NCI-H446 (cell line): Measurements from ENCODE around the gene MAP3K4.

Experiments used
- DNase-seq, 2 experiments: peaks; one replicate each; lab custom pipeline; 2025; lab: John Stamatoyannopoulos, UW

MAP3K4 gene

DNA sequence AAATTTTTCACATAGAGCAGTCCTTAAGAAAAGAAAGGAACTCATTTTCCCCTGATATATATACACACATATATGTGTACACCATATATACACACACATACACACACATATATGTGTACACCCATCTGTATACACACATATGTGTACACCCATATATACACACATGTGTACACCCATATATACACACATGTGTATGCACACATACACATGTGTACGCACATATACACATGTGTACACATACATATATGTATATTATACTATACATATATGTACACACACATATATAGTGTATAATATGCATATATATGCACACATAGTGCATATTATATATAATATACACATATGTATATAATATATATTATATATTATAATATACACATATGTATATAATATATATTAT, 9.1 kb downstream of the MAP3K4 start:
- DNase-seq = no peak

DNA sequence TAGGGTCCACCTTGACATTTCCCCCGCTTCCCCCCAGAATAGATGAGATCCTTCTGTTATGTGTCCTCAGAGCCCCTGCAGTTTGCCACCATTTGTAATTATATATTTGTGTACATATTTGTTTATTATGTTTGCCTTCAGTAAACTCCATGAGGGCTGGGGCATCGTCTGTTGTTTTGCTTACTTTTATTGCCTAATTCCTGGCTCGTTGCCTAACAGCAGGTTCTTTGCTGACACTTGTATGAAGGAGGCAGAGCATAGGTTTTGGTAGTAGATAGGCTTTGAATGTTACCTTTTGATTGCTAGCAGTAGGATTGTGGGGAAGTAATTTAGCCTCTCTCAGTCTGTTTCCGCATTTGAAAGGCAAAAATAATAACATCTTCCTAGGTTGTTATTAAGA, 9.9 kb downstream of the MAP3K4 start:
- peak in 1 of 2 experiments; percentile 10 for DNase-seq

DNA sequence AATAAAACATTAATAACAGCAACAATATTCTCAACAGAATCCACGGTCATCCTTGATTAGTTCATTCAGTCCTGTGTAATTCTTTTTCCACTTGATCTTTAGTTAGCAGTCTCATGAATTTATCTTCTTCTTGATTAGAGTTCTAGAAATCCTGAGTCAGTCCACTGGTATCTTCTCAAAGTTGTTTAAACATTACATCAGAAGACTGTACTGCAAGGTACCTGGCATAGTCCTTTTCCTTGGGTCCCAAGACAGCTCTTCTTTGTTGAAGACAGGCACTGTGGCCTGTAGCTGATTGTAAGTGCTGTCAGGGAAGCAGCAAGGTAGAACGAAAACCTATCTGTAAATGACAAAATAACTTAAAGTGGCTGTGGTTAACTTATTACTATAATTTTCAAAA, 11.8 kb downstream of the MAP3K4 start:
- no peak for DNase-seq

DNA sequence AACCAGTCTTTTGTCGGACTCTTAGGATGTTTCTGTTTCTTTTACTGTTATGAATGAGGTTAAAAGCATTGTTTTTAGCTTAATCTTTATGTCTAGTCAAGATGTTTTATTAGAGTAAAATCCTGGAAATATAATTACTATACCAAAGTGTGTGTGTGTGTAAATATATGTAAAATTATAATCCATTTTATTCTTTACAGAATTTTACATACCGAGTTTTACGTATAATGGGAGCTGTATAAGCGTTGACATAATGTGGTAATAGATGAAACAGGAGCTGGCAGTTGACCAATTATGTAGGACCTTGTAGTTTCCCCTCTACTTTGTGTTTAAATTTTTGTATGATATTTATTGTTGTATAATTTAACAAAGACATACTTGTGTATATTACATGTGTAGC, 16.7 kb downstream of the MAP3K4 start:
- DNase-seq = no peak

DNA sequence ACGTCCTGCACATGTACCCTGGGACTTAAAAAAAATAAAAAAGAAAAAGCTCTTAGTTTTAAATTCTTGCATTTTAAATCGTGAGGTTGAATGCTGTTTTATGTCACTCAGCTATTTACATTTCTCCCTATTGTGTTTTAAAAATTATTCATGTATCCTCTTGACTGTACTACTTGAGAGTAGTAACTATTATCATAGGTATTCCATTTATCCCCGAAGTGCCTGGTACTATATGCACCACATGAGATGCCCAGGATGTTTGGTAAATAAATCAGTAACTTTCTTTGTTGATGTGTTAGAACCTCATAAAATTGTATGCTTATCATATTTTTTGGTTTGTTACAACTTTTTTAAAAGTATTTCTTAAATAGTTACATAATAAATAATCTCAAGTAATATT, 18.4 kb downstream of the MAP3K4 start:
- no peak for DNase-seq

DNA sequence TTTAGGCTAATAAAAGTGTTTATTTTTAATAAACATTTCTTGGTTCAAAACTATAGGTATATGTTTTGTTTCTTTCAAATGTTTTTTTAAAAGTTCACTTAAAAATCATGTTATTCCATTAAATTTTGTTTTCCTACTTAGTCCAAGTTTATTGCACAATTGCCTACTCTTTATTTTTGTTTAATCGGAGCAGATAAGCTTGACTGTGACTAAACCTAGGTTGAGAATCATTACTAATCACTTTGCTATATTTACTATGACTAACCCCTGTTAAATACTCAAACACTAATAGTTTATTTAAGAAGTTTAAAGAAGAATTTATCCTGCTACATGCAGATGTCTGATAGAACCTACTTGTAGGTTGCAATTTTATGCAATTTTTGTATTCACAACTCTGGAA, 18.8 kb downstream of the MAP3K4 start:
- no peak for DNase-seq

DNA sequence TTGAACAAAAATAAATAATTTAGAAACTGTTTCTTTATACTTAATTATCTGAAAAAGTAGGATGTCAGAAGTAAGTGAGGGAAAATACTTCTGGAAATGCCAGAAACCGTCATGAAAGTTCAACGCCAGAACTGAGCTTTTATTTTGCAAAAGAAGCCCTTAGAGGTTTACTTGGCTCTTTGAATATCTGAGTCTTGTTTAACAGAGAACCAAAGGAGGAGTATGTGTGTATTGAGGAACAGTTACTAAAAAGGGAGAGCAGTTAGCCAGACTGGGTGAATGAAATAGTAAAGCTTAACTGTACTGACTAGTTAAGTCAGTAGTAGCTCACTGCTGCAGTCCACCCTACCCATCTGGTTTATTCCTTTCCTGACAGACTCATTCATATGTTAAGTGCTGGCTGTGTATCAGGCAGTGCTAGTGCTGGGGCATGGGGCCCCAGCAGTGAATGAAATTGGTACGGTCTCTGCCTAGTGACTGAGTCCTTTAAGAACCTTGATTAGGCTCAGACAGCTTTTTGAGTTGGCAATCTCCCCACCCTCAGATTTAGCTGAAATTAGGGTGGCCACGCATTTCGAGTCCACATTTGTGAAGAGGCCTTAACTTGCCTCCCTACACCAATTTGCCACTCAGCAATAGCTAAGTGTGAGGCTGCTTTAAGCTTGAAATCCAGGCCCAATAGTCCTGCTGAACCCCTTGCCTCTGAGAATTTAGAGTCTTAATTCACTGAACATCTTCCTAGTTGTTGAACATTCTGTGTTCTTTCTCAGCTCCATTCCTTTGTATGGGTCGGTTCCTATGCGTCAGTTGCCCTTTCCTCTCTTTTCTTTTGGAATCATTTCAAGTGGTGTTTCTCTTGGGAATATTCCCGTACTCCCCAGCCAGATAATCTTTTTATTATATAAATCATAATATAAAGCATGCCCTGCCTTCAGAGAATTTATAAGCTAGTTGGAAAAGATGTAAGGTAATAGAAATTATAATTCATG, 20.2 kb downstream of the MAP3K4 start:
- DNase-seq = no peak

DNA sequence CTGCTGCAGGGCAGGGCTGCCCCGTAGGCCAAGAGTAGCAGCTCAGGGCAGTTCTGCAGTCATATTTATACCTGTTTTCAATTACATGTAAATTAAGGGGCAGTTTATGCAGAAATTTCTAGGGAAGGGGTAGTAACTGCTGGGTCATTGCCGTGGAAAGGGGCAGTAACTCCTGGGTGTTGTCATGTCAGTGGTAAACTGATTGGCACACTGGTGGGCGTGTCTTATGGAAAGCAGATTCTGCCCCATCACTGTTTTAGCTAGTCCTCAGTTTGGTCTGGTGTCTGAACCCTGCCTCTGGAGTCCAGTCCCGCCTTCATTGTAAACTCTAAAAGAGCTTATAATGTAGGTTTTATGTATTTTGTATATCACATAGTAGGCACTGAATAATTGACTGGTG, 22.1 kb downstream of the MAP3K4 start:
- no peak for DNase-seq

DNA sequence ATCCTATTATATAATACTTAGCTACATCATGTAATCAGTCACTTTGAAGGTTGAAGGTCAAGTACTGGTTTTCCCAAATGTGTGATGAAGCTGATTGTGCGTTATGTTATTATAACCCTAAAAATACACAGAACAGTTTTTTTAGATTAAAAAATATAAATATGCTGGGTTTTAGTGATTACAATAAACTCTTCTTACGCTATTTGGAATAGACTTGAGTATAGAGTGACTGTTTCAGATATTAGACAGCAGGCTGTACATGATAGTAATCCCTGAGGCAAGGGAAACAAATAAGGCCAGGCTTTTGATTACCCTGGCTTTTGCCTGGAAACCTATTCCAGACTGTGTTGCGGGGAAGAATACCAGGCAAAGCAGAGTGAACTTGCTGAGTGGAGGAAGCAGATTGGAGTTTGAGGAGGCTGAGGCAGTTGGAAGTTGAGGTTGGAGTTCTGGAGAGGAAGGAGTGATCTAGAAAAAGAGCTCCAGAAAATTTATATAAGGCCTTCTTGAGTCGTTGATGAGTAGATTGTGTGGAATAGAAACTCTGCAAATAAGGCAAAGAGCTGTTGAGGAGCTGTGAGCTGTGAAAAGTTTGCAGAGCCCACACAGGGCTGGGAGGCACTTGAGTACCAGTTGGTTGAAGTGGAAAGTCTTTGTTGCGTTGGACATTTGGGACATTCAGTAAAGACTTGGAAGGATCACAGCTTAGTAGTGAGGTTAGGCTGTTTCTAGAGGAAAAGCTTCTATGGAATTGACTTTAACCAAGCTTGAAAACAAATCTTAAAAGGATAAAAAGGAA, 26.4 kb downstream of the MAP3K4 start:
- DNase-seq = no peak

DNA sequence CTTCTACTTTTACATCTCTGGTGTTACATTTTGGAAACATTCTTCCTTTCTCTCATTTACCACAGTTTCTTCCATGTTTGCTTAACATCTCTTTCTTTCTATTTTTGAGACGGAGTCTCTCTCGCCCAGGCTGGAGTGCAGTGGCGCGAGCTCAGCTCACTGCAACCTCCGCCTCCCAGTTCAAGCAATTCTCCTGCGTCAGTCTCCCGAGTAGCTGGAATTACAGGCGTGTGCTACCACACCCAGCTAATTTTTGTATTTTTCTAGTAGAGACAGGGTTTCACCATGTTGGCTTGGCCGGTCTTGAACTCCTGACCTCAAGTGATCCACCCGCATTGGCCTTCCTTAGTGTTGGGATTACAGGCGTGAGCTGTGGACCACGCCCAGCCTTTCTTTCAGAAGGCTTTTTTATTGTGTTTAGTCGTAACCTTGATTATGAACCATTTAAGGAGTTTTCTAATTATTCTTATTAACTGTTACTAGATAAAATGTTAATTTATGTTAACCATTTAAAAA, 27.8 kb downstream of the MAP3K4 start:
- DNase-seq = no peak

DNA sequence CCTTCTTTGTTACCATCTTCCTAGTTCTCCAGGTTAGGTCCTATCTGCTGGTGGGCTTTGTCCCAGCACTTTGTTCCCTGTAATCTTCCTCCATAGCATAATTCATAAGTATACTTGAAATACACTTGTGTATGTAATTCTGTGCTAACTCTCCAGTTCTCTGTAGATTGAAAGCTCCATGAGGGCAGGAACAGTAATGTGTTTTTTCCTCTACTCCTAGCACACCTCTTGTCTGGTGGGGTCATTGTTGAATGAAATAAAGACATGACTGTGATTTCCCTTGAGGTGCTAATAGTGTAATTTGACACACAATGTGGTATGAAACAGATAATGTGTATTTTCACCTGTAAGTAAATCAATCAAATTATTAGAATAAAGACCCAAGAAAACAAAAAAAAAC, 30.0 kb downstream of the MAP3K4 start:
- no peak for DNase-seq

DNA sequence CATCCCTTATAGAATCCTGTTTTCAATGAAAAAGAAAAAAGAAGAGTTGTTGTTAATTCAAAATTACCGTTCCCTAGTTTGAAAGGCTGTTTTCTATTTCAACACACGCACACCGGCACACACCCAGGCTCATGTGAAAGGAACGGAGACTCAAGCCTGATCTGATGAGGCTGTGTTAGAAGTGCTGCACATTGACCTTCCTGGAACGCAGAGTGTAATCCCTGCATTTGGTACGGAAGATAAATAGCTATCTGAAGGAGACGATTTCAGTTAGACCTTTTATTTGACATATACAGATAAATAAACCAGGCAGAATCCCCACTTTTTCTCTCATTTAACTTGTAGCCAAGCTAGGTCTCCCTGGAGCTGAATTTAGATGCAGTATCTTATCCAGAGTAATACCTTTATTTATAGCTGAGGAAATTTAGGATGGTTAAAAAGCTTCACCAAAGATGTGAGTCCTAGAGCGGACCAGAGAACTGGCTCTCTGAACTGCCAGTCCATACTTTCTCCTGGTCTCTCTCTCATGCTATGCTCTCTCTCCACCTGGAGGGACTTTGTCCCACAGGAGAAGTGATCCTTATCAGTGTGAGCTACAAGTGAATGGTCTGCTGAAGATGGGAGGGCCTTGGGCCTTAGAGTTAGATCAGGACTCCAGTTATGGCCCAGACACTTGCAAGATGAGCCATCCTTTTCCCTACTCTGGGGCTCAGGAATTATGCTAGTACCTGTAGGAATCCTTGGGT, 30.6 kb downstream of the MAP3K4 start:
- no peak for DNase-seq

DNA sequence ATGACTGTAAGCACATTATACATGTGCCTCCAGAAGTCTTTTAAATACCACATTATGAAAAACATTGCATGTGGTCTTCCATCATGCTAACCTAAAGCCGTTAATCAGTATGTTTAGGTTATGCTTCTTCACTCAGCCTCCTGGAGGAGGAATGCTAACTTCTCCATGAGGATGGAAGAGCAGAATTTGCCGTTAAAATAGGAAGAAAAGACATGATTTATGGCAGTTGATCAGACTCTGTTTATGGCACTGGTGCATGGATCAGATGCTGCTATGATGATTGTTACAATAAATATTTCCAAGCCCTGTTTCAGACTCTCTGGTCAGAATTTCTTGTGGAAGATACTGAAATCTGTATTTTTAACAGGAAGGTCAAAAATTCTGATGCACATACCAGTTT, 31.7 kb downstream of the MAP3K4 start:
- DNase-seq = no peak

DNA sequence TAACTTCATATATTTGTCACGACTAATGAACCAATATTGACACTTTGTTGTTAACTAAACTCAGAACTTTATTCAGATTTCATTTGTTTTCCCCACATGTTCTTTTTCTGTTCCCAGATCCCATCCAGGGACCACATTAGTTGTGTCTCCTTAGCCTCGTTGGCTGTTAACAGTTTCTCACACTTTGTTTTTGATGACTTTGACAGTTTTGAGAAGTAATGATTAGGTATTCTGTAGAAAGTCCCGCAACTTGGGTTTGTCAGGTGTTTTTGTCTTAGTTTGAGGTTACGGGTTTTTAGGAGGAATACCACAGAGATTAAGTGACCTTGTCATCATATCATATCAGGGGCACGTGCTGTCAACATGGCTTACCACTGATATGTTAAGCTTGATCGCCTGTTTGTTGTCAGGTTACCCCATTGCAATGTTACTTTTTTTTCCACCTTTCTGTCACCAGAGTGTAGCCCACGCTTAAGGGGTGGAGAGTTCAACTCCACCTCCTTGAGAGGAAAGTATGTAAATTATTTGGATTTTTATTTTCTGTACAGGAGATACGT, 32.9 kb downstream of the MAP3K4 start:
- no peak for DNase-seq

DNA sequence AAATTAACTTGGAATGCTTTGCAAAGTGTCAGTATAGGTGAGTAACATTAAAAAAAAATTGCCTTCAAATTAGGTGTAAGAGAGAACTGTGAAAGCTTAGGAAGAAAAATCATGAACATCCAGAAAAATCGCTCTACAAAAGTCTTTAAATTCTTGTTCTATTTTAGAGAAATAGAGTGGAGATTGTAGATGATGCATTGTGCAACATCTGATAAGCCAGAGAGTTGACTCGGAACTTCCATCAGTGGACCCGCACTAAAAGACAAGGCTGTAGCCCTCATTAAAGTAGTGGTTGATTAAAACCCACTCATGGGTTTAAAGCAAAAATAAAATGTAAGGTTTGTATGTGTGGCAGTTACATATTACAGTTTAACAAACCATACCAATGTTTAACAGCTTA, 35.8 kb downstream of the MAP3K4 start:
- DNase-seq = no peak

DNA sequence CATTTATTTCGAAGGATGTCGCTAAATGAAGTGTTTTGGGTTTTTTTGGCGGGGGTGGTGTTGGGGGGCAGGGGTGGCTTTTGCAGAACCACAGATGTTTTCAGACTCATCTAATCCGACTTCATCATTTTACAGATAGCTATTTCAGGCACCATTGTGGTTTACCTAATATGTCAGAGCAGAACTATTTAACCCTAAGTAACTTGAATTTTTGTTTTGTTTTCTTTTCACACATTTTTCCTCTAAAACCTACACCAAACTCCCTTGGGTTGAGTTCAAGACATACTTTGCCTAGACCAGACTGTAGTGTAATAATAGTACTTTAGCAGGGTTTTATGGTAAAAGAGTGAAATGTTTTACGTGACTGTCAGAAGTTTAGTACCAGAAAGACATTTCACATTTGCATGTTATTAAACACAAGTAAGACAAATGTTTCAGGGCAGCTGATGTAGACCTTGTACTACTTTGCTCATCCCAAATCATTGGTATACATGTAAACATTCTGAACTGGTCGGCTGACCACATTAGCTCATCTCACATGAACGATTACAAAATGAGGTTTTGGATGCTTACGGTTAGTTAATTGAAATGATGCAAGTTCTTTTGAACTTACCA, 37.7 kb downstream of the MAP3K4 start:
- no peak for DNase-seq

DNA sequence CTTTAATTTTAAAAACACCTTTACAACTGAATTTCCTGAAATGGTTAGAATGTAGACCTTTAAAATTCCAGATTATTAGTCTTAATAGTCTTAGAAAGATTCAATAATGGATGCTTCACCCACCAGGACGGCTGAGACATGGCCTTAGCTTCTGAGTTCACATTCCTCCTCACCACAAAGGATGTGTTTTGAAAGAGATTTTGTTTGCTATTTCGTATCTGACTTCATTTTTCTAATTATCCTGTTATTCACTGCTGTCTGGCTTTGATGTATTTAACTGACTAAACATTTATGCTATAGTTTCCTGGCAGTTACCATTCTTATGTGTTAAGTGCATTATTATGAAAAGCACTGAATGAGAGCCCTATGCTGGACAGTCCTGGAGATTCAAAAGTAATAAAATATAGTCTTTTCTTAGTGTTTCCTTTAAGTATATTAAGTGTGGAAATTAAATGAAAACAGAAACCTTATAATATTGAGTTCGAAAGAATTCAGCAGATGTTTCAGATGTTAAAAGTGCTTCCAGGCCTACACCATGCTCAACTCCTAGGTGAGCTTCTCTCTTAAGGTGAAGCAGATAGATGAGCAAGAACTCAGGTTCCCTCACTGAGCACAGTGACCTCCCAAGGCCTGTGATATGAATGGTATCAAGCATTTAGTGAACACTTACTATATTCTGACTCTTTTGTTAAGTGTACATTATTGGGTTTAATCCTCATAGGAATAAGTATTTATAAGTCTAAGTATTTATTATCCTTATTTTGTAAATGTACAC, 40.3 kb downstream of the MAP3K4 start:
- no peak for DNase-seq

DNA sequence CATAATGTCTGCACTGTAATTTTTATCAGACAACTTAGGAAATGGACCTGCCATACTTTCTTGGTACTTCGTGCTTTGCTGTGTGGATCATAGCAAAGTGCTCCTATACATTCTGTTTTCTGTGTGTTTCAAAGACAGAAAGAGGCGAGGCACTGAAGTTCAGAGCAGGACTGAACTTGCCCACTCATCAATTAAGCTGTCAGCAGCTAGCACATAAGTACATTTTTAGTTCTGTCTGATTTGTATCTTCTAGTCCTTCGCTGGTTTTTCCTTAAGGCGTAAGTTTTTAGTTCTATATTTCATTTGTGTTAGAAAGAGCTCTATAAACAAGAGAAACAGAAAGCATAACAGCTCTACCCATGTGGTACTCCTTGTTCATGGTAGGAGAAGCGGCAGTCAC, 42.1 kb downstream of the MAP3K4 start:
- no peak for DNase-seq

DNA sequence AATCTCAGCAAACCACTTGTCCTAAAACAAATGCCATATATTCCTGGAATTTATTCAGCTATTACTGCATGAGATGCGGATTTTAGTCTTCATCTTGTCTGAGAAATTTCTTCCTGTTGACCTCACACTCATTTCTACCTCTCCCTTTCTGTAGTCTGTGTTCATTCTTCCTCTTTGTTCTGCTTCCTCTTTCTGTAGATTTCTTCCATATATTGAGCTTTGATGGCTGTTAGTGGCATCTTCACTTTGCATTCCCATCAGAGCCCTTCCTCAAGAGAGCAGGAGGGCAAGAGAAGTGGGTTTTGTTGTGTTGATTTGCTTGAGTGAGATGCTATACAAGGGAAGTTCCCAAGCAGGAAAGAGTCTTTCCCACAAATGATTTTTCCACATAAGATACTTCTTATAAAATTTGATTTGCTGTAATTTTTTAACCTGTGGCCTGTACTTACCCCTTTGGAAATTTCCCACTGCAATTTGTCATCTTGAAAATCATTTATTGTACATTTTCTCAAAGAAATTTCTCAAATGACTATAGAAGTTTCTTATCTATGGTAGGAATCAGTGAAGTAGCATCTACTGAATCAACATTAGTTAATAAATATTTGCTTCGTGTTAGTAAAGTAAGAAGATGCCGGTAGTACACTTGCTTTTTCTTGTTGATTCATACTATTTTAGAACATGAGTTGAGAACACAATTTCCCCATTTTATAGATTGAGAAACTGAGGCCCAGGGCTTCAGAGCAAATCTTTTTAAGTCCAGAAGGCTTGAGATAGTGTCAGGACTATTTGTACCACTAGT, 43.8 kb downstream of the MAP3K4 start:
- DNase-seq = no peak

DNA sequence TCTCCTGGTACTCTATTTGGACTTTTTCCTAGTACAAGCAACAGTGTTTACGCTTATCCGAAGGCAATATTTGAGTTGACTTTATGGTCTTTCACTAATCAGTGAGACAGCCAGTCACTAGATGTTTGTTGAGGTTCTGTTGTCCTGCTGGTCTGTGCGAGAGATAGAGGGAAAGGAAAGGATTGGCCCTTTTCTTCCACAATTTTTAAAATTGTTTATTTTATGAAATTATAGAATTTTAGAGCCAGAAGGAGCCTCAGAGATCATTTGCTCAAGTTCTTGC, 44.4 kb downstream of the MAP3K4 start:
- DNase-seq = no peak
